ENCODE results near the gene UBN2.
A peak's percentile ranks its signal among the peaks of the same experiment; 100 is the strongest.

The UBN2 gene

GRCh38 chr7:139334399-139335150 lies 103.5 kb downstream of the UBN2 start:
- no peak for DNase-seq (ENCODE audit: low read depth)
- no peak for TF ChIP-seq CTCF (conservative IDR thresholded peaks at IDR 0.05; ENCODE audit: low read depth, low read length)
- H3K4me3 ChIP-seq (ENCODE audit: low read depth, low read length): no peak overlapping the region

GRCh38 chr7:139339025-139339424 lies 108.0 kb downstream of the UBN2 start:
- no peak for TF ChIP-seq CTCF (conservative IDR thresholded peaks at IDR 0.05; ENCODE audit: low read depth, low read length)
- no peak overlapping the region for H3K4me3 ChIP-seq (ENCODE audit: low read depth, low read length)
- no peak for DNase-seq (ENCODE audit: low read depth)

GRCh38 chr7:139339698-139340036 lies 108.6 kb downstream of the UBN2 start:
- no peak for DNase-seq (ENCODE audit: low read depth)
- H3K4me3 ChIP-seq (ENCODE audit: low read depth, low read length): peak overlapping the region; percentile 78
- no peak for TF ChIP-seq CTCF (conservative IDR thresholded peaks at IDR 0.05; ENCODE audit: low read depth, low read length)

- H3K4me3 ChIP-seq (ENCODE audit: low read depth, low read length): peak overlapping the region; percentile 78
- DNase-seq (ENCODE audit: low read depth): peak; percentile 100
- TF ChIP-seq CTCF (conservative IDR thresholded peaks at IDR 0.05; ENCODE audit: low read depth, low read length): peak; percentile 88
Observed at GRCh38 chr7:139340037-139340807, 109.2 kb downstream of the UBN2 start.

GRCh38 chr7:139340808-139341057 lies 109.7 kb downstream of the UBN2 start:
- TF ChIP-seq CTCF (conservative IDR thresholded peaks at IDR 0.05; ENCODE audit: low read depth, low read length): no peak
- DNase-seq (ENCODE audit: low read depth): no peak
- peak overlapping the region; percentile 78 for H3K4me3 ChIP-seq (ENCODE audit: low read depth, low read length)

GRCh38 chr7:139341058-139341775 lies 110.2 kb downstream of the UBN2 start, which contains the start of gene FMC1:
Gene FMC1 (plus strand): TSS chr7:139341337. CDS start chr7:139341385, 48 bp downstream.
- peak; percentile 97 for DNase-seq (ENCODE audit: low read depth)
- TF ChIP-seq CTCF (conservative IDR thresholded peaks at IDR 0.05; ENCODE audit: low read depth, low read length): no peak
- H3K4me3 ChIP-seq (ENCODE audit: low read depth, low read length): peak within 1 kb of the TSS; percentile 78
